ENCODE measurements around the gene FBP1. TPM values are rescaled to one million over a fixed set of nuclear protein-coding genes. Genes with fewer than 3 reads are reported as not detected.
"Not testable (repeated sequence)": the region's sequence is repeated elsewhere in the genome, so short reads cannot be mapped to it uniquely, and the experiment has no call there.

FBP1 gene
- total and polyA plus RNA-seq, 10 of the 15 experiments (the other 5 are each of a cell fraction or from before 2014, with no cell fraction given), result 0.11 to 0.38 (median 0.15) TPM; not detected in 7

DNA sequence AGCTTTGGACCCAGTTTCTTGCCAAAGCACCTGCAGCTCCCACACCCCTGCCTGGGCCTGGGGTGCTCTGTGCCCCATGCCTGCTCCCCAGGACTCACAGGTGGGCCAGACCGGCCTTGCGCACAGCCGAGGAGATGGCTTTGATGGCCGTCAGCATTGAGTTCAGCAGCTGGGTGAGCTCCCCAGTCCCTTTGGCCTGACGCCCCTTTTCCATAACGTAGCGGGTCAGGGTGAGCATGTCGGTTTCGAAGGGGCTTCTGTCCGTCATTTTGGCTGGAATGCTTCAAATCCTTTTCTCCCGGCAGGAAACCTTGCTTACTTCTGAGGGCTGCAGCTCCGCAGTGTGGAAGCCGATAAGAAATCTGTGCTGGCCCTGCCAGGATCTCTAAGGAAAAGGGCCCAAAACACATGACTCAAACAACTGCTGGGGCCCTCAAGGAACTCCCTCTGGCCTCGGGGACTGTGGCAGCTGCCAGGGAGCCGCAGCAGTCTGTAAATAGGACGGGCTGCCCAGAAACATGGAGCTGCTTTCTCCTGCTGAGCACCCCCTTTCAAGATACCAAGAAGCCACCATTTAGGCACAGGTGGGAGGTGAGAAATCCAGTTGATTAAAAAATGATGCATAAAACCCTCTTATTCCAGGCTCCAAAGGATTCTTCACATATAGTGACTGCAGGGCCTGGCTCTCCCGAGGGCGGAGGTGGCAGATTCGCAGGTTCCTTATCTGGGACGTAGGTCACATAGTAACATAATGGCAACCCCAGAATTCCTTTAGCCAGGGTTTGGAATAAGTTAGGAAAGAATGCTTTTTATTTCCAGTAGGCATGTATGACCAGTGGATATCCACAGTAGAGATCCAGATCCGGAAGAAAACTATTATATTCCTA is 45.6 kb downstream of the FBP1 start, which contains the start of gene FBP2 (continued):
- TF ChIP-seq, protein P1, sequence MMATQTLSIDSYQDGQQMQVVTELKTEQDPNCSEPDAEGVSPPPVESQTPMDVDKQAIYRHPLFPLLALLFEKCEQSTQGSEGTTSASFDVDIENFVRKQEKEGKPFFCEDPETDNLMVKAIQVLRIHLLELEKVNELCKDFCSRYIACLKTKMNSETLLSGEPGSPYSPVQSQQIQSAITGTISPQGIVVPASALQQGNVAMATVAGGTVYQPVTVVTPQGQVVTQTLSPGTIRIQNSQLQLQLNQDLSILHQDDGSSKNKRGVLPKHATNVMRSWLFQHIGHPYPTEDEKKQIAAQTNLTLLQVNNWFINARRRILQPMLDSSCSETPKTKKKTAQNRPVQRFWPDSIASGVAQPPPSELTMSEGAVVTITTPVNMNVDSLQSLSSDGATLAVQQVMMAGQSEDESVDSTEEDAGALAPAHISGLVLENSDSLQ (IDR thresholded peaks at IDR 0.05), result no peak

DNA sequence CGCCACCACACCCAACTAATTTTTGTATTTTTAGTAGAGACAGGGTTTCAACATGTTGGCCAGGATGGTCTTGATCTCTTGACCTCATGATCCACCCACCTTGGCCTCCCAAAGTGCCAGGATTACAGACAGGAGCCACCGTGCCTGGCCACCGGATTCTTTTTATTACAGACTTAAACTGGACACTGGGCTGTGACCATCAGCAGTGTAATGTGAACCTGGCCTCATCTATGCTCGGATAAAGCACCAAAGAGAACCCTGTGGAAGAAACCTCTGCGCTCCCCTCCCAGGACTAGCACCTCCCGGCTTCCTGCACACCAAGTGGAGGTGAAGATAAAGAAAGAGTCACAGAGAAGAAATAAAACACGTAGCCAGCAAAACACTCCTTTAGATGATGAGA is 46.6 kb downstream of the FBP1 start:
- BruUV-seq (replicated peaks); in situ Hi-C loops (cut with MboI); H3K4me2 ChIP-seq (ENCODE audit: control insufficient read depth, insufficient read depth); H2AFZ ChIP-seq (ENCODE audit: control insufficient read depth, low read depth, low read length); H3K9ac ChIP-seq (ENCODE audit: control insufficient read depth, insufficient read depth, low read length); ATAC-seq; H3K27ac ChIP-seq (ENCODE audit: control insufficient read depth, insufficient read depth); DNase-seq (ENCODE audit: low read depth, low spot score); intact Hi-C loops (cut with micrococcal nuclease; ENCODE audit: unreplicated experiment); FAIRE-seq; H3K9me3 ChIP-seq (replicated peaks; ENCODE audit: control insufficient read depth, insufficient read depth, low read length); H3K4me3 ChIP-seq; H3K36me3 ChIP-seq (ENCODE audit: control insufficient read depth in 2 of 2, insufficient read depth in 2 of 2, low read length in 1 of 2); SMC1A ChIA-PET (ENCODE audit: uncharacterized antibody, unreplicated experiment); H3K4me1 ChIP-seq (ENCODE audit: control insufficient read depth, insufficient read depth, low read length); POLR2A ChIA-PET; H3K27me3 ChIP-seq (replicated peaks in 1 of 2; ENCODE audit: control insufficient read depth in 2 of 2, insufficient read depth in 2 of 2, low read length in 1 of 2); H3K79me2 ChIP-seq (ENCODE audit: control insufficient read depth, insufficient read depth, low read length); H4K20me1 ChIP-seq (ENCODE audit: control insufficient read depth, insufficient read depth); RAD21 ChIA-PET (ENCODE audit: unreplicated experiment): not testable (repeated sequence)
- CTCF ChIA-PET, result interaction anchor here (1.4 kb wide), 1 partner anchor 38 kb away, joined by 4 read pairs; the partner anchor contains the start of gene PCAT7
- 41% methylated on average over 7 of the region's 7 CpGs for WGBS (ENCODE audit: insufficient coverage, insufficient replicate concordance, low lambda C conversion rate, missing lambda C conversion rate)

DNA sequence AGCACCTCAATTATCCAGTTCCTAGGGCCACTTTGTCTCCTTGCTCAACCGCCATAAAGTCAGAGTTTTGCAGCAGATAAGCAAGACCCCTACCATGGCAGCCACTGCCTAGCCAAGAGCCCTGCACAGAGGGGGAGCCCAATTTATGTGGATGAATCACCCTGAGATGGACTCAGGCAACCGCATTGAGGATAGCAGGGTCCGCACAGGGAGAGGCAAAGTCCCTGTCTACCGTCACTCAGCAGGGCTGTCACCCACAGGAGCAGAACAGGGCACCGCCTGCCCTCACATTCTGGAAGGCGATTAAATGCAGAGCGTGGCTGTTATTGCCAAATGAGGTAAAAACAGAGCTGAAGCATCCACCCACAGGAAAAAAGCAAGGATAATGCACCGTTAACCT is 47.4 kb downstream of the FBP1 start:
- SMC1A ChIA-PET (ENCODE audit: uncharacterized antibody, unreplicated experiment), result no interaction called here
- Histone ChIP-seq H4K20me1 (ENCODE audit: control insufficient read depth, insufficient read depth) (no peaks in the 10 kb centered on the region), H3K4me3 (no peak overlapping the region), H3K4me1 (ENCODE audit: control insufficient read depth, insufficient read depth, low read length) (no peaks in the 10 kb centered on the region), H3K9me3 (replicated peaks; ENCODE audit: control insufficient read depth, insufficient read depth, low read length) (no peaks in the 10 kb centered on the region), H3K27me3 (replicated peaks in 1 of 2; ENCODE audit: control insufficient read depth in 2 of 2, insufficient read depth in 2 of 2, low read length in 1 of 2) (no peaks in the 10 kb centered on the region), H3K4me2 (ENCODE audit: control insufficient read depth, insufficient read depth) (no peak overlapping the region), H3K9ac (ENCODE audit: control insufficient read depth, insufficient read depth, low read length) (no peak overlapping the region), H3K27ac (ENCODE audit: control insufficient read depth, insufficient read depth) (no peak overlapping the region), H3K36me3 (ENCODE audit: control insufficient read depth in 2 of 2, insufficient read depth in 2 of 2, low read length in 1 of 2) (no peaks in the 10 kb centered on the region), H2AFZ (ENCODE audit: control insufficient read depth, low read depth, low read length) (no peak overlapping the region), H3K79me2 (ENCODE audit: control insufficient read depth, insufficient read depth, low read length) (no peaks in the 10 kb centered on the region)
- in situ Hi-C loops (cut with MboI), result no loop called here
- RAD21 ChIA-PET (ENCODE audit: unreplicated experiment), result no interaction called here
- FAIRE-seq (no peak), ATAC-seq (no peak), DNase-seq (ENCODE audit: low read depth, low spot score) (no peak)
- intact Hi-C loops (cut with micrococcal nuclease; ENCODE audit: unreplicated experiment), result no loop called here
- no TSS peak for BruUV-seq (replicated peaks)
- CTCF ChIA-PET, result interaction anchor here (1.4 kb wide), 1 partner anchor 37 kb away, joined by 4 read pairs; the partner anchor contains the start of gene PCAT7
- WGBS (ENCODE audit: insufficient coverage, insufficient replicate concordance, low lambda C conversion rate, missing lambda C conversion rate), result 39% methylated on average over 8 of the region's 8 CpGs
- POLR2A ChIA-PET, result no interaction called here
- no peak for TF ChIP-seq CREM (IDR thresholded peaks at IDR 0.05; ENCODE audit: low read depth)
- TF ChIP-seq TARDBP (IDR thresholded peaks at IDR 0.05; ENCODE audit: borderline replicate concordance), result no peak
- no peak for TF ChIP-seq NFYA (IDR thresholded peaks at IDR 0.05; ENCODE audit: borderline replicate concordance, low read depth, low read length)
- no peak for TF ChIP-seq TCF3 (IDR thresholded peaks at IDR 0.05; ENCODE audit: borderline replicate concordance, insufficient read depth, low read depth, low read length)
- no peak for TF ChIP-seq POU2F2 (IDR thresholded peaks at IDR 0.05; ENCODE audit: borderline replicate concordance, low read depth, low read length)
- no peak for TF ChIP-seq NR2F1 (conservative IDR thresholded peaks at IDR 0.05)
- no peak for TF ChIP-seq RB1 (IDR thresholded peaks at IDR 0.05; ENCODE audit: borderline replicate concordance)
- TF ChIP-seq BRCA1 (IDR thresholded peaks at IDR 0.05; ENCODE audit: low read depth, low read length), result no peak
- TF ChIP-seq, protein P2, sequence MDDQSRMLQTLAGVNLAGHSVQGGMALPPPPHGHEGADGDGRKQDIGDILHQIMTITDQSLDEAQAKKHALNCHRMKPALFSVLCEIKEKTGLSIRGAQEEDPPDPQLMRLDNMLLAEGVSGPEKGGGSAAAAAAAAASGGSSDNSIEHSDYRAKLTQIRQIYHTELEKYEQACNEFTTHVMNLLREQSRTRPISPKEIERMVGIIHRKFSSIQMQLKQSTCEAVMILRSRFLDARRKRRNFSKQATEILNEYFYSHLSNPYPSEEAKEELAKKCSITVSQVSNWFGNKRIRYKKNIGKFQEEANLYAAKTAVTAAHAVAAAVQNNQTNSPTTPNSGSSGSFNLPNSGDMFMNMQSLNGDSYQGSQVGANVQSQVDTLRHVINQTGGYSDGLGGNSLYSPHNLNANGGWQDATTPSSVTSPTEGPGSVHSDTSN (IDR thresholded peaks at IDR 0.05; ENCODE audit: insufficient replicate concordance, low read depth, low read length), result no peak
- TF ChIP-seq RUNX3 (IDR thresholded peaks at IDR 0.05; ENCODE audit: low read length), result no peak
- TF ChIP-seq, protein P3, sequence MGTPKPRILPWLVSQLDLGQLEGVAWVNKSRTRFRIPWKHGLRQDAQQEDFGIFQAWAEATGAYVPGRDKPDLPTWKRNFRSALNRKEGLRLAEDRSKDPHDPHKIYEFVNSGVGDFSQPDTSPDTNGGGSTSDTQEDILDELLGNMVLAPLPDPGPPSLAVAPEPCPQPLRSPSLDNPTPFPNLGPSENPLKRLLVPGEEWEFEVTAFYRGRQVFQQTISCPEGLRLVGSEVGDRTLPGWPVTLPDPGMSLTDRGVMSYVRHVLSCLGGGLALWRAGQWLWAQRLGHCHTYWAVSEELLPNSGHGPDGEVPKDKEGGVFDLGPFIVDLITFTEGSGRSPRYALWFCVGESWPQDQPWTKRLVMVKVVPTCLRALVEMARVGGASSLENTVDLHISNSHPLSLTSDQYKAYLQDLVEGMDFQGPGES (IDR thresholded peaks at IDR 0.05), result no peak

Data from GM12878 (cell line).